Right forelimb (tissue), 1 donor: Measurements from ENCODE around the gene S100A10.

ENCODE experiments used
- DNase-seq: peaks from one replicate; pipeline ENCODE4 v3.0.0-alpha.2; 2018

S100A10 gene

GRCh38 chr1:151985768-151986167 is 7.9 kb downstream of the S100A10 start:
- no peak for DNase-seq

- no peak for DNase-seq
These were observed 8.4 kb downstream of the S100A10 start for GRCh38 chr1:151985270-151985669.

GRCh38 chr1:151984313-151984956 is 9.2 kb downstream of the S100A10 start:
- no peak for DNase-seq

GRCh38 chr1:151982300-151983005 is 11.2 kb downstream of the S100A10 start:
- DNase-seq = no peak

GRCh38 chr1:151981178-151981525 is 12.5 kb downstream of the S100A10 start:
- no peak for DNase-seq

GRCh38 chr1:151980287-151981177 is 13.1 kb downstream of the S100A10 start:
- DNase-seq = peak; percentile 82

GRCh38 chr1:151978922-151979321 is 14.7 kb downstream of the S100A10 start:
- DNase-seq = no peak

- no peak for DNase-seq
These were observed 15.9 kb downstream of the S100A10 start for GRCh38 chr1:151977662-151978230.

- DNase-seq = no peak
These were observed 16.8 kb downstream of the S100A10 start for GRCh38 chr1:151976858-151977257.

GRCh38 chr1:151976015-151976343 is 17.7 kb downstream of the S100A10 start:
- DNase-seq = no peak

GRCh38 chr1:151975311-151976014 is 18.2 kb downstream of the S100A10 start:
- DNase-seq = no peak

- DNase-seq = no peak
These were observed 21.0 kb downstream of the S100A10 start for GRCh38 chr1:151972542-151973248.

- no peak for DNase-seq
These were observed 23.0 kb downstream of the S100A10 start for GRCh38 chr1:151970626-151971025.

GRCh38 chr1:151970128-151970527 is 23.5 kb downstream of the S100A10 start:
- no peak for DNase-seq

GRCh38 chr1:151968791-151969399 is 24.8 kb downstream of the S100A10 start:
- no peak for DNase-seq

GRCh38 chr1:151968058-151968457 is 25.6 kb downstream of the S100A10 start:
- DNase-seq = no peak

GRCh38 chr1:151967091-151967490 is 26.6 kb downstream of the S100A10 start:
- no peak for DNase-seq

- no peak for DNase-seq
These were observed 27.6 kb downstream of the S100A10 start for GRCh38 chr1:151966061-151966460.

GRCh38 chr1:151964510-151964909 is 29.1 kb downstream of the S100A10 start:
- no peak for DNase-seq

- no peak for DNase-seq
These were observed 30.4 kb downstream of the S100A10 start for GRCh38 chr1:151963288-151963687.

GRCh38 chr1:151961833-151962232 is 31.8 kb downstream of the S100A10 start:
- DNase-seq = no peak
